T-cell (primary cell): ENCODE measurements around the gene CAGE1. TPM values are rescaled to one million over a fixed set of nuclear protein-coding genes. Genes with fewer than 3 reads are reported as not detected.

Experiments
- ATAC-seq, 4 experiments: fragments of 200-7000 bp in 3 of 4; fragments of 150-1000 bp in 1 of 4; cut with Tn5 transposase; replicated peaks in 1 of 4; 1 replicate in 3 of 4; 2 replicates in 1 of 4; pipeline ENCODE4 v1.10.0; 2021; ENCODE audit warnings: moderate library complexity in 3 of 4, mild to moderate bottlenecking in 2 of 4, moderate number of reproducible peaks in 1 of 4
- CTCF ChIA-PET, 2 donors: fragments of 300-600 bp; sonication (Branson Sonifier 250); formaldehyde crosslinking; loops; one replicate each; lab custom pipeline; 2022; ENCODE audit warnings: antibody characterized with exemption in 2 of 2; lab: Charles Lee
- POLR2A ChIA-PET, 2 donors: fragments of 300-600 bp; sonication (Branson Sonifier 250); formaldehyde crosslinking; loops; one replicate each; lab custom pipeline; 2022; ENCODE audit warnings: antibody characterized with exemption in 2 of 2; lab: Charles Lee
- DNase-seq, 35 experiments: peaks; one replicate each; pipeline versions ENCODE4 v3.0.0 to v3.0.0-alpha.2; 2013 to 2023
- H3K27ac ChIP-seq: one replicate; pipeline ENCODE4 v1.5.1; 2013; ENCODE audit warnings: low read length
- H3K27me3 ChIP-seq, 2 experiments: replicated peaks in 1 of 2; 1 replicate in 1 of 2; 2 replicates in 1 of 2; pipeline versions ENCODE4 v1.6.1 to v1.7.0; 2013; ENCODE audit warnings: low read length in 1 of 2, mixed read lengths in 1 of 2; ENCODE audit not compliant: control insufficient read depth in 2 of 2, insufficient read depth in 2 of 2; ENCODE audit errors: extremely low read depth in 1 of 2
- H3K36me3 ChIP-seq, 2 donors: 1 replicate in 1 of 2; 2 replicates in 1 of 2; pipeline versions ENCODE4 v1.6.1 to v1.7.0; 2013; ENCODE audit warnings: low read length in 1 of 2; ENCODE audit not compliant: control insufficient read depth in 2 of 2, insufficient read depth in 1 of 2; ENCODE audit errors: extremely low read depth in 1 of 2
- H3K4me1 ChIP-seq, 2 experiments: 1 replicate in 1 of 2; 2 replicates in 1 of 2; pipeline versions ENCODE4 v1.6.1 to v1.7.0; 2013; ENCODE audit warnings: low read length in 2 of 2, mixed read lengths in 1 of 2; ENCODE audit not compliant: insufficient read depth in 2 of 2, control insufficient read depth in 1 of 2; ENCODE audit errors: extremely low read depth in 1 of 2
- H3K4me3 ChIP-seq, 2 donors: 1 replicate in 1 of 2; 2 replicates in 1 of 2; pipeline versions ENCODE4 v1.5.1 to v1.7.0; 2013; ENCODE audit warnings: mild to moderate bottlenecking in 2 of 2, low read length in 1 of 2, moderate library complexity in 1 of 2; ENCODE audit not compliant: control insufficient read depth in 1 of 2; ENCODE audit errors: extremely low read depth in 1 of 2
- H3K9me3 ChIP-seq: 2 replicates; pipeline ENCODE4 v1.7.0; 2013
- H3K27ac Mint-ChIP-seq, 2 donors: one replicate each; pipeline ENCODE4 v1.8.0; 2020 to 2021; ENCODE audit warnings: mild to moderate bottlenecking in 2 of 2, mixed read lengths in 2 of 2
- H3K27me3 Mint-ChIP-seq, 2 donors: one replicate each; pipeline ENCODE4 v1.8.0; 2021 to 2022; ENCODE audit warnings: mixed read lengths in 2 of 2
- H3K36me3 Mint-ChIP-seq: one replicate; pipeline ENCODE4 v1.8.0; 2021; ENCODE audit warnings: mixed read lengths
- H3K4me1 Mint-ChIP-seq, 3 donors: one replicate each; pipeline ENCODE4 v1.8.0; 2020 to 2022; ENCODE audit warnings: mixed read lengths in 3 of 3, mild to moderate bottlenecking in 1 of 3
- H3K4me3 Mint-ChIP-seq, 3 donors: one replicate each; pipeline ENCODE4 v1.8.0; 2020 to 2022; ENCODE audit warnings: mild to moderate bottlenecking in 3 of 3, mixed read lengths in 3 of 3, moderate library complexity in 3 of 3
- H3K9me3 Mint-ChIP-seq, 3 donors: one replicate each; pipeline ENCODE4 v1.8.0; 2020 to 2022; ENCODE audit warnings: mixed read lengths in 3 of 3
- WGBS: methylation state at CpG from one replicate; pipeline ENCODE4 v1.1.5; 2013; ENCODE audit warnings: missing lambda C conversion rate; ENCODE audit not compliant: insufficient coverage; 5-methylcytosine and 5-hydroxymethylcytosine counted together
- total RNA-seq, 35 experiments: library from RNA in 6 of 35; stranded (reverse) in 6 of 35; fragments of 120-200 nt in 1 of 35; gene quantifications; one replicate each; pipeline versions ENCODE4 v1.2.1 to v1.2.4 and lab custom pipeline; 2013 to 2026

The CAGE1 gene
- total RNA-seq, 5 donors from 2014 or later (not counting 1 experiment from before 2014, with no cell fraction given), result 0.09 to 0.75 (median 0.31) TPM; not detected in 1

GRCh38 chr6:7424967-7425807 lies 35.6 kb upstream of the CAGE1 start:
- H3K27me3 Mint-ChIP-seq, result no peaks in the 10 kb centered on the region
- no peaks in the 10 kb centered on the region for H3K36me3 ChIP-seq
- POLR2A ChIA-PET, result no interaction called here
- H3K9me3 ChIP-seq, result no peaks in the 10 kb centered on the region
- CTCF ChIA-PET, result interaction anchor here in 1 of 2 donors (0.7 kb wide), 1 partner anchor 164 kb away, joined by 3 read pairs; no protein-coding TSS in a partner anchor
- H3K9me3 Mint-ChIP-seq, result no peaks in the 10 kb centered on the region
- no peak overlapping the region for H3K4me3 ChIP-seq
- no peak for ATAC-seq
- DNase-seq, result no peak
- no peak overlapping the region for H3K27ac ChIP-seq
- no peaks in the 10 kb centered on the region for H3K4me1 ChIP-seq
- H3K27ac Mint-ChIP-seq, result no peak overlapping the region
- H3K4me3 Mint-ChIP-seq, result no peak overlapping the region
- no peaks in the 10 kb centered on the region for H3K27me3 ChIP-seq
- WGBS, result 96% methylated on average over 16 of the region's 25 CpGs
- peaks cover 8% of the 10 kb centered on the region for H3K36me3 Mint-ChIP-seq
- H3K4me1 Mint-ChIP-seq, result no peaks in the 10 kb centered on the region

DNA sequence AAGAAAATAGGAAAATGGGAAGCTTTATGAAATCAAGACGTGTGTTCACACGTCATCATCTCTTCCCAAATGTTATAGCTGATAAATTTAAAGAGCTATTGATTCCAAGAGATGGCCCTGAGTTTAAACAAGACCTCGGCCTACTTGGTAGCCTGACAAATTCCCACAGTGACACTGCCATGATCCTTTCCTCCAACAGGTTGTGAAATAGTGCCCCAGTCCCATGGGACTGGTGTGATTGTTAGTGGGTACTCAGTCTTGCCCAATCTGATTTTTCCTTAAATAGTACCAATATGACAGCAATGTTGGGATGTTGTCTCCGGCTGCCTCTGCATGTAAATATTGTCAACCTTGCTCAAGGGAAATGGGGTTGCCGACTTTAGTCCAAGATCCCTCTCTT lies 34.5 kb upstream of the CAGE1 start:
- Mint-ChIP-seq H3K4me1 (no peaks in the 10 kb centered on the region), H3K27ac (no peak overlapping the region), H3K36me3 (peaks cover 13% of the 10 kb centered on the region), H3K4me3 (no peak overlapping the region), H3K27me3 (no peaks in the 10 kb centered on the region), H3K9me3 (no peaks in the 10 kb centered on the region)
- ChIA-PET POLR2A (no interaction called here), CTCF (no interaction called here)
- Histone ChIP-seq H3K4me1 (no peaks in the 10 kb centered on the region), H3K27ac (no peak overlapping the region), H3K4me3 (no peak overlapping the region), H3K9me3 (no peaks in the 10 kb centered on the region), H3K36me3 (peaks cover 0 to 2% of the 10 kb centered on the region in 2 donors), H3K27me3 (no peaks in the 10 kb centered on the region)
- 100% methylated on average over 1 of the region's 5 CpGs for WGBS
- ATAC-seq (no peak), DNase-seq (no peak)

GRCh38 chr6:7421066-7421465 lies 31.5 kb upstream of the CAGE1 start:
- Histone ChIP-seq H3K4me3 (no peak overlapping the region), H3K36me3 (peaks cover 0 to 26% of the 10 kb centered on the region in 2 donors), H3K27me3 (no peaks in the 10 kb centered on the region), H3K27ac (no peak overlapping the region), H3K4me1 (no peaks in the 10 kb centered on the region), H3K9me3 (no peaks in the 10 kb centered on the region)
- peaks cover 28% of the 10 kb centered on the region for H3K36me3 Mint-ChIP-seq
- no peaks in the 10 kb centered on the region for H3K4me1 Mint-ChIP-seq
- H3K4me3 Mint-ChIP-seq, result no peak overlapping the region
- no peak overlapping the region for H3K27ac Mint-ChIP-seq
- H3K27me3 Mint-ChIP-seq, result no peaks in the 10 kb centered on the region
- ATAC-seq, result no peak
- H3K9me3 Mint-ChIP-seq, result no peaks in the 10 kb centered on the region
- ChIA-PET CTCF (interaction anchor here (0.7 to 0.9 kb wide), 2 partner anchors 7 to 140 kb away, joined by 3 to 5 read pairs; no protein-coding TSS in a partner anchor), POLR2A (no interaction called here)
- DNase-seq, result no peak
- WGBS, result no CpG with 5 or more reads among the region's 3 CpGs

GRCh38 chr6:7419065-7419464 lies 29.5 kb upstream of the CAGE1 start:
- Mint-ChIP-seq H3K4me1 (no peaks in the 10 kb centered on the region), H3K4me3 (no peak overlapping the region), H3K27ac (no peak overlapping the region), H3K9me3 (no peaks in the 10 kb centered on the region), H3K27me3 (no peaks in the 10 kb centered on the region), H3K36me3 (peaks cover 45% of the 10 kb centered on the region)
- ATAC-seq (no peak), DNase-seq (no peak)
- ChIA-PET POLR2A (no interaction called here), CTCF (interaction anchor here in 1 of 2 donors (0.6 kb wide), 1 partner anchor 181 kb away, joined by 3 read pairs; no protein-coding TSS in a partner anchor)
- H3K27me3 ChIP-seq, result no peaks in the 10 kb centered on the region
- peaks cover 9 to 46% of the 10 kb centered on the region in 2 donors for H3K36me3 ChIP-seq
- WGBS, result 50% methylated on average over 1 of the region's 1 CpG
- H3K4me1 ChIP-seq, result no peaks in the 10 kb centered on the region
- H3K9me3 ChIP-seq, result no peaks in the 10 kb centered on the region
- H3K4me3 ChIP-seq, result no peak overlapping the region
- no peak overlapping the region for H3K27ac ChIP-seq

GRCh38 chr6:7418238-7418905 lies 28.8 kb upstream of the CAGE1 start:
- Histone ChIP-seq H3K36me3 (peaks cover 9 to 50% of the 10 kb centered on the region in 2 donors), H3K27me3 (no peaks in the 10 kb centered on the region), H3K4me3 (no peak overlapping the region), H3K9me3 (no peaks in the 10 kb centered on the region), H3K27ac (no peak overlapping the region), H3K4me1 (no peaks in the 10 kb centered on the region)
- H3K9me3 Mint-ChIP-seq, result no peaks in the 10 kb centered on the region
- no peak overlapping the region for H3K4me3 Mint-ChIP-seq
- ChIA-PET CTCF (interaction anchor here in 1 of 2 donors (0.6 kb wide), 1 partner anchor 181 kb away, joined by 3 read pairs; no protein-coding TSS in a partner anchor), POLR2A (no interaction called here)
- 94% methylated on average over 4 of the region's 6 CpGs for WGBS
- ATAC-seq, result no peak
- no peaks in the 10 kb centered on the region for H3K4me1 Mint-ChIP-seq
- H3K27ac Mint-ChIP-seq, result no peak overlapping the region
- DNase-seq, result no peak
- peaks cover 50% of the 10 kb centered on the region for H3K36me3 Mint-ChIP-seq
- H3K27me3 Mint-ChIP-seq, result no peaks in the 10 kb centered on the region

DNA sequence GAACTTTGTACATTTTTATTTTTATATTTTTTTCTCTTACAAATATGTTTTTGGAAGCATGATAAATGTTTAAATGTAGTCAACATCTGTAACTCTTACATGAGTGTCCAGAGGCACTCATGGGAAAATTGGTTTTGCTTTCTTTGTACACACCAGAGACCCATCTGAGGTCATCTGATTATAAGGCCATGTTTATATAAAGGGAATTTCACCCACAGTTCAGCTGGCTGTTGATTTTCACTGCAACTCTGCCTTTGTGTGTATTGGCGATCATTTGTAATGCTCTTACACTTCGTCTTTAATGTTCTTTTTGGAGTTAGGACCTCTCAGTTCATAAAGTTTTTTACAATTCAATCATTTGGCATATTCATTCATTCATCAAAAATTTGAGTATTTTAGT lies 28.1 kb upstream of the CAGE1 start:
- WGBS, result no CpG with 5 or more reads among the region's 2 CpGs
- Mint-ChIP-seq H3K9me3 (no peaks in the 10 kb centered on the region), H3K27me3 (no peaks in the 10 kb centered on the region), H3K36me3 (peaks cover 50% of the 10 kb centered on the region), H3K4me1 (no peaks in the 10 kb centered on the region), H3K4me3 (no peak overlapping the region), H3K27ac (no peak overlapping the region)
- ATAC-seq (no peak), DNase-seq (no peak)
- ChIA-PET POLR2A (interaction anchor here in 1 of 2 donors (0.5 kb wide), 1 partner anchor 120 kb away, joined by 4 read pairs; no protein-coding TSS in a partner anchor), CTCF (no interaction called here)
- Histone ChIP-seq H3K4me1 (no peaks in the 10 kb centered on the region), H3K27ac (no peak overlapping the region), H3K27me3 (no peaks in the 10 kb centered on the region), H3K9me3 (no peaks in the 10 kb centered on the region), H3K4me3 (no peak overlapping the region), H3K36me3 (peaks cover 9 to 54% of the 10 kb centered on the region in 2 donors)
